Chondrocyte (in vitro differentiated cells): ENCODE measurements around the gene PRICKLE3. TPM values are rescaled to one million over a fixed set of nuclear protein-coding genes. Genes with fewer than 3 reads are reported as not detected.

ENCODE experiments used
- DNase-seq: peaks from one replicate; pipeline ENCODE4 v3.0.0; 2021; ENCODE audit warnings: mixed read lengths, low spot score
- H3K27ac Mint-ChIP-seq: one replicate; pipeline ENCODE4 v1.8.0; 2021; ENCODE audit warnings: mild to moderate bottlenecking, moderate library complexity, mixed read lengths; ENCODE audit not compliant: unreplicated experiment
- H3K27me3 Mint-ChIP-seq: 2 replicates; pipeline ENCODE4 v1.8.0; 2021; ENCODE audit warnings: low read depth, mixed read lengths
- H3K36me3 Mint-ChIP-seq: 2 replicates; pipeline ENCODE4 v1.8.0; 2021; ENCODE audit warnings: low read depth, mixed read lengths
- H3K4me1 Mint-ChIP-seq: 2 replicates; pipeline ENCODE4 v1.8.0; 2021; ENCODE audit warnings: low read depth, mild to moderate bottlenecking, mixed read lengths
- H3K4me3 Mint-ChIP-seq: one replicate; pipeline ENCODE4 v1.8.0; 2021; ENCODE audit warnings: mild to moderate bottlenecking, moderate library complexity, mixed read lengths; ENCODE audit not compliant: unreplicated experiment
- H3K9me3 Mint-ChIP-seq: 2 replicates; pipeline ENCODE4 v1.8.0; 2021; ENCODE audit warnings: low read depth, mixed read lengths
- CTCF ChIP-seq: fragments of 200-600 bp; sonication (generic); IDR thresholded peaks from 2 replicates; pipeline ENCODE4 v1.5.0; 2021; ENCODE audit warnings: antibody characterized with exemption, mild to moderate bottlenecking, moderate library complexity
- total RNA-seq: library from RNA; stranded (reverse); gene quantifications from 3 replicates; pipeline ENCODE4 v1.2.1, GENCODE V29; 2021

PRICKLE3 gene
- total RNA-seq, 1 donor from 2014 or later, result 7.5 TPM

DNA sequence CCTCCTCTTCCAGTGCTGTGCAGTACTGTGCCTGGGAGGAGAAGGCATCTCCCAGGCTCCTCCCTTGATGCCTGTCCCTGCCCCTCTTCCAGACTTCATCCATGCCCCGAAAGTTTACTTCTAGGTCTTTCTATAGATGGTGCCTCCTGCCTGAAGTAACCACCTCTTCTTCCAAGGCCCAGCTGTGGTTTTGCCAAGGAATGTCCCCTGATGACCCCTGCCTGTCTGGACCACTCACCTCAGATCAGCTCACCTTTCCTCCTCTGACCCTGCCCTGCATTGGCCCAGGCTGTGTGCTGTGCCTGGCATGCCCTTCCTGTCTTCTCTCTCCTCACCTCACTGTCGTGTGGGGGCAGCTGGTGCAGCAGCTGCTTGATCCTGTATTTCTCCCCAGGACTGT, 6.8 kb downstream of the PRICKLE3 start:
- Mint-ChIP-seq H3K36me3 (peaks cover 16% of the 10 kb centered on the region), H3K4me3 (no peak overlapping the region), H3K27ac (no peak overlapping the region), H3K4me1 (peaks cover 7% of the 10 kb centered on the region), H3K27me3 (no peaks in the 10 kb centered on the region), H3K9me3 (peaks cover 3% of the 10 kb centered on the region)
- no peak for DNase-seq
- no peak for TF ChIP-seq CTCF

DNA sequence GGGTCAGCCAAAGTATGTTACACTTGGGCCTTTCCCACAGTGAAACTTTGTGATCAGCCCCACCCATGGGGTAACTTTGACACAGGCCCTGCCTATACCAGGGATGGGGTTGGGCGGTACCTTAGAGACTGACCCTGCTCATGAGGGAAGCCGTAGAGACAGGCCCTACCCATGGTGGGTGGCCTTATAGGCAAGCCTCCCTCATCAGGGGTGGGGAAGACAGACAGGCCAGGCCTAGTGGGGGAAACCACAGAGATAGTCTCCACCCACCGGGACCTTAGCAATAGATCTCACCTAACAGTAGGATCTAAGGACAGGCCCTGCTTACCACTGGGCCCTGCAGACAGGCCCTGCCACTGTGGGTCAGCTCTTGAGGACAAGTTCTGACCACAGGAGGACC, 7.6 kb downstream of the PRICKLE3 start:
- H3K4me3 Mint-ChIP-seq, result no peak overlapping the region
- no peak for TF ChIP-seq CTCF
- no peaks in the 10 kb centered on the region for H3K27me3 Mint-ChIP-seq
- DNase-seq, result no peak
- peaks cover 3% of the 10 kb centered on the region for H3K4me1 Mint-ChIP-seq
- H3K27ac Mint-ChIP-seq, result no peak overlapping the region
- peaks cover 3% of the 10 kb centered on the region for H3K9me3 Mint-ChIP-seq
- peaks cover 16% of the 10 kb centered on the region for H3K36me3 Mint-ChIP-seq

DNA sequence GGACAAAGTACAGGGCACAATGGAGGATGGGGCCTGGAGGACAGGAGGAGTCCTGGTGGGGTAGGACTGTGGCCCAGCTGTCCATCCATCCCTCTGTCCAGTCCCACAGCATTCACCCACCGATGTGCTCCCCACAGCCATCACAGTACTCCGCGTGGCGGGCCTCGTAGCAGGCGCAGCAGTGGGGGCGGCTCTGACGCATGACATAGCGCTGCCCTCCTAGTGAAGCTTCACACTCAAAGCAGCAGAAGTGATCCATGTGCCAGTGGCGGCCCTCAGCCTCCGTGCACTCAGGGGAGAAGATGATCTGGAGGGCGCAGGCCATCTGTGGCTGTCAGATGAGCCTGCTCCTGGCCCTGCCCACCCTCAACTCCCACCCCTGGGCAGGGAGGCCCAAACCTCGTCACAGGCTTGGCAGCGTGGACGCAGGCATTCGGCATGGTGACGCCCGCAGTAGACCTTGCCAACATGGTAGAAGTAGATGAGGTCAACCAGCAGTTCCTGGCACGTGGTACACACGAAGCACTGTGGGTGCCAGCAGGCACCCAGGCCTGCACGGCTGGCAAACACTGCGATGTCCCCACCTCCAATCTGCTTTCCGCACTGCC, 8.2 kb downstream of the PRICKLE3 start:
- H3K4me1 Mint-ChIP-seq, result peaks cover 9% of the 10 kb centered on the region
- DNase-seq, result no peak
- H3K36me3 Mint-ChIP-seq, result peaks cover 16% of the 10 kb centered on the region
- no peak overlapping the region for H3K27ac Mint-ChIP-seq
- no peaks in the 10 kb centered on the region for H3K27me3 Mint-ChIP-seq
- no peak for TF ChIP-seq CTCF
- H3K9me3 Mint-ChIP-seq, result peaks cover 5% of the 10 kb centered on the region
- H3K4me3 Mint-ChIP-seq, result no peak overlapping the region

- H3K4me1 Mint-ChIP-seq, result peaks cover 13% of the 10 kb centered on the region
- H3K36me3 Mint-ChIP-seq, result peaks cover 16% of the 10 kb centered on the region
- no peak for TF ChIP-seq CTCF
- peak overlapping the region; percentile 23 for H3K27ac Mint-ChIP-seq
- no peak overlapping the region for H3K4me3 Mint-ChIP-seq
- DNase-seq, result no peak
- peaks cover 5% of the 10 kb centered on the region for H3K9me3 Mint-ChIP-seq
- no peaks in the 10 kb centered on the region for H3K27me3 Mint-ChIP-seq
Measured at GRCh38 chrX:49177338-49177833, 8.8 kb downstream of the PRICKLE3 start.

- H3K4me3 Mint-ChIP-seq, result no peak overlapping the region
- H3K27me3 Mint-ChIP-seq, result no peaks in the 10 kb centered on the region
- TF ChIP-seq CTCF, result no peak
- H3K4me1 Mint-ChIP-seq, result peaks cover 13% of the 10 kb centered on the region
- peaks cover 13% of the 10 kb centered on the region for H3K36me3 Mint-ChIP-seq
- peaks cover 5% of the 10 kb centered on the region for H3K9me3 Mint-ChIP-seq
- peak overlapping the region; percentile 41 for H3K27ac Mint-ChIP-seq
- no peak for DNase-seq
Measured at GRCh38 chrX:49176421-49177326, 9.5 kb downstream of the PRICKLE3 start.
